ENCODE measurements around the gene C10orf120. TPM values are rescaled to one million over a fixed set of nuclear protein-coding genes. Genes with fewer than 3 reads are reported as not detected.

Gene C10orf120
- total and polyA plus RNA-seq, 8 donors, result not detected

GRCh38 chr10:122664501-122664900 lies 35.1 kb downstream of the C10orf120 start:
- Histone ChIP-seq H3K27ac (no peak overlapping the region), H3K4me3 (no peak overlapping the region), H3K4me1 (no peaks in the 10 kb centered on the region), H3K9me3 (no peaks in the 10 kb centered on the region), H3K36me3 (no peaks in the 10 kb centered on the region), H3K27me3 (peaks cover 0 to 19% (median 0%) of the 10 kb centered on the region in 3 donors)
- intact Hi-C loops (cut with DNase I; ENCODE audit: low total_unique reads), result no loop called here
- no peak for TF ChIP-seq EP300 (IDR thresholded peaks at IDR 0.05)
- no peak for TF ChIP-seq CTCF (IDR thresholded peaks at IDR 0.05)
- 73 to 82% (median 79%) methylated on average over 7 to 8 of the region's 8 CpGs for WGBS, 5 donors
- no peak for DNase-seq

DNA sequence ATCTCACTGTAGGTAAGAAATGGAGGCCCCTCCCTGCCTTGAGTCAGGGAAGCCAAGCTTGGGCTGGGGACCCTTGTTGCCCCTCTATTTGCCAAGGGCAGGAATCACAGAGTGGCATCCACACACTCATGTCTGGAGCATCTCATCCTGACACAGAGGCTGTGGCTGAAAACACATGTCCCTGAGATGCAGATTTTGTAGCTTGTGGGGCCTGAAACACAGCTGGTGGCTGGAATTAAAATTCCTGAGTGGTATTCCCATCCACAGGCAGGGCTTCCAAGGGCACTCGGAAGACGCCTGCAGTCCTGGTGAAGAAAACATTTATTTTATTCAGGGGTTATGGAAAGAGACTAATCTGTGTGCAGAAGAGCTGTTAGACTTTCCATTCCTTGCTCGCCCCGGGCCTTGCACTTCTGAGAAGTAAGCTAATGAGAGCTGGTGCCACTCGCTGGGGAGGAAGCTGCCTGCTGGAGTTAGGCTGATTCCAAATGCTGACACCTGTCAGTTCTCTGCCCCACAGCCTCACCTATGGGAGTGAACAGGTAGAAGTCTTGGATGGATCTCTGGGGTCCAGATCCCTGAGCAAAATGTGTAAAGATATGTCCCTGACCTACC lies 36.0 kb downstream of the C10orf120 start:
- peaks cover 0 to 19% (median 0%) of the 10 kb centered on the region in 3 donors for H3K27me3 ChIP-seq
- no peaks in the 10 kb centered on the region for H3K36me3 ChIP-seq
- TF ChIP-seq POLR2AphosphoS5 (IDR thresholded peaks at IDR 0.05), result no peak
- TF ChIP-seq CTCF (IDR thresholded peaks at IDR 0.05), result no peak
- TF ChIP-seq EP300 (IDR thresholded peaks at IDR 0.05), result no peak
- no peak overlapping the region for H3K4me3 ChIP-seq
- H3K4me1 ChIP-seq, result no peaks in the 10 kb centered on the region
- 80 to 84% (median 84%) methylated on average over 5 of the region's 5 CpGs for WGBS, 5 donors
- intact Hi-C loops (cut with DNase I; ENCODE audit: low total_unique reads), result no loop called here
- DNase-seq, result no peak
- H3K27ac ChIP-seq, result no peak overlapping the region
- H3K9me3 ChIP-seq, result no peaks in the 10 kb centered on the region

- intact Hi-C loops (cut with DNase I; ENCODE audit: low total_unique reads), result no loop called here
- DNase-seq, result no peak
- Histone ChIP-seq H3K4me3 (no peak overlapping the region), H3K4me1 (no peaks in the 10 kb centered on the region), H3K9me3 (no peaks in the 10 kb centered on the region), H3K27me3 (peaks cover 0 to 15% (median 0%) of the 10 kb centered on the region in 3 donors), H3K27ac (no peak overlapping the region), H3K36me3 (no peaks in the 10 kb centered on the region)
- 61 to 76% (median 64%) methylated on average over 6 of the region's 6 CpGs for WGBS, 5 donors
- TF ChIP-seq EP300 (IDR thresholded peaks at IDR 0.05), result no peak
- TF ChIP-seq CTCF (IDR thresholded peaks at IDR 0.05), result no peak
- TF ChIP-seq POLR2A (IDR thresholded peaks at IDR 0.05), result no peak
- no peak for TF ChIP-seq POLR2AphosphoS5 (IDR thresholded peaks at IDR 0.05)
These were observed 37.4 kb downstream of the C10orf120 start for GRCh38 chr10:122662231-122662630.

DNA sequence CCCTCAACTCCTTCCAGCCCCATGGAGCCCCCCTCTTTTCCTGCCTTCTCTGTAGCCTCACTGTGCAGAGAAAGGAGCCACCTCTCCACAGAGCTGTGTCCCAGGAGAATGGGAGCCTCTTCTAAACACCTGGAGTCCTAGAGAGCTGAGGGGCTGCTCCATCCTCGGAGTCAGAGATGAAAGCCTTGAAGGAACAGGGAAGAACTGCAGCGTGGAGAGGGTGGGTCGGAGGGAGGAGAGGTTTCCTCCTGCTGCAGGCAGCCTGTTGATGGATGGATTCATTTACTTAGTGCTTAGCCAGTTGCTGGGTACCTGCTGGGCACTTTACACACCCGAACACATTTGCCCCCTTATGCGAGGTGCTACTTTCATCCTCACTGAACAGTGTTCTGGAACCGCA lies 39.0 kb downstream of the C10orf120 start:
- Histone ChIP-seq H3K9me3 (no peaks in the 10 kb centered on the region), H3K4me3 (no peak overlapping the region), H3K36me3 (no peaks in the 10 kb centered on the region), H3K27ac (no peak overlapping the region), H3K27me3 (peaks cover 0 to 12% (median 0%) of the 10 kb centered on the region in 3 donors), H3K4me1 (no peaks in the 10 kb centered on the region)
- no peak for DNase-seq
- intact Hi-C loops (cut with DNase I; ENCODE audit: low total_unique reads), result no loop called here
- no peak for TF ChIP-seq EP300 (IDR thresholded peaks at IDR 0.05)
- TF ChIP-seq CTCF (IDR thresholded peaks at IDR 0.05), result no peak
- no peak for TF ChIP-seq POLR2AphosphoS5 (IDR thresholded peaks at IDR 0.05)
- no peak for TF ChIP-seq POLR2A (IDR thresholded peaks at IDR 0.05)
- 66 to 83% (median 74%) methylated on average over 6 of the region's 6 CpGs for WGBS, 5 donors
